Right lobe of liver (tissue), 4 donors: Measurements from ENCODE around the gene ANGPTL4.

ENCODE experiments used
- POLR2A ChIP-seq: fragments of 450-650 bp; IDR thresholded peaks from one replicate; pipeline ENCODE4 v1.6.1; 2017; ENCODE audit warnings: antibody characterized with exemption, mild to moderate bottlenecking
- TF ChIP-seq, protein P1 (sequence below), 4 donors: fragments of 200-600 bp in 3 of 4; fragments of 450-650 bp in 1 of 4; IDR thresholded peaks; one replicate each; pipeline versions ENCODE4 v1.5.1 to v1.8.0; 2016 to 2022; ENCODE audit warnings: antibody characterized with exemption in 4 of 4, mild to moderate bottlenecking in 2 of 4
- donor health status: DM: no; HTN: no; CAD: no.
- donor health status: DM: no; HTN: no; CAD: no.
- donor health status: DM: no; HTN: yes; CAD: no.

DNA sequence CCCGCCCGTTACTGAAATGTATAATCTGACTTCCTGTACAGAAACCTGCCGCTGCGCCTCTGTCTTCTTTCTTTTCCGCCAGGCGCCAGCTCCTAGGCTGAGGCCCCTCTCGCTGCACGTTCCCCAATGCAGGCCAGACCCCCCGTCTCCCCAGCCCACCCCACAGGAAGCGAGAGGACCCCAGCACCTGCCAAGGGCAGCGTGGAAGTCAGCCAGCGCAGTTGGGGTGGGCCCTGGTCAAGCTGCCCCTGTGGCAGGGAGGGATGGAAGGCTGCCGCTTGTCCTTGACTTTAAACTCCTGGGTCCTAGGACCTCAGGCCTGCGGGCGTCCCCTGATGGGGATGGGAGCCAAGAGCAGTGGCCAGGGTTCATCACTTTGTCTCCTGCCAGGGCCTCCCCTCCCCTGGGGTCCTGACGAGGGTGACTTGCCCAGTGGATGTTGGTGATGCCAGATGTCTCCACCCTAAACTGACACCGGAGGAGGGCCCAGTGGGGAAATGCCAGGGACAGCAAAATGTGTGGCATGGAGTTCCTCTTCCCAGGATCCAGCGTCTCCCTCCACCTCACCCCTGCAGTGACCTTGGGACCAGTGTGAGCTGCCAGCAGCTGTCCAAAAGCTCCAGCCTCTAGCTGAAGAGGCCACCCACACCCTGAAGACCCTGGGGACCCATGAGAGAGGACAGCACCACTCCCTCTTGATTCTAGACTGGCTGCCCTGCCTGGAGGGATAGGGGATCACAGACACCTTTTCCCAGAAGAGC lies 40.6 kb downstream of the ANGPTL4 start:
- TF ChIP-seq, protein P1, sequence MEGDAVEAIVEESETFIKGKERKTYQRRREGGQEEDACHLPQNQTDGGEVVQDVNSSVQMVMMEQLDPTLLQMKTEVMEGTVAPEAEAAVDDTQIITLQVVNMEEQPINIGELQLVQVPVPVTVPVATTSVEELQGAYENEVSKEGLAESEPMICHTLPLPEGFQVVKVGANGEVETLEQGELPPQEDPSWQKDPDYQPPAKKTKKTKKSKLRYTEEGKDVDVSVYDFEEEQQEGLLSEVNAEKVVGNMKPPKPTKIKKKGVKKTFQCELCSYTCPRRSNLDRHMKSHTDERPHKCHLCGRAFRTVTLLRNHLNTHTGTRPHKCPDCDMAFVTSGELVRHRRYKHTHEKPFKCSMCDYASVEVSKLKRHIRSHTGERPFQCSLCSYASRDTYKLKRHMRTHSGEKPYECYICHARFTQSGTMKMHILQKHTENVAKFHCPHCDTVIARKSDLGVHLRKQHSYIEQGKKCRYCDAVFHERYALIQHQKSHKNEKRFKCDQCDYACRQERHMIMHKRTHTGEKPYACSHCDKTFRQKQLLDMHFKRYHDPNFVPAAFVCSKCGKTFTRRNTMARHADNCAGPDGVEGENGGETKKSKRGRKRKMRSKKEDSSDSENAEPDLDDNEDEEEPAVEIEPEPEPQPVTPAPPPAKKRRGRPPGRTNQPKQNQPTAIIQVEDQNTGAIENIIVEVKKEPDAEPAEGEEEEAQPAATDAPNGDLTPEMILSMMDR (IDR thresholded peaks at IDR 0.05) = no peak
- no peak for TF ChIP-seq POLR2A
